ENCODE measurements around the gene PCDHB4. TPM values are rescaled to one million over a fixed set of nuclear protein-coding genes. Genes with fewer than 3 reads are reported as not detected.

PCDHB4 gene
- total RNA-seq (2012; rRNA removed) (under 0.01 TPM in 1 of 2 replicates, not detected in the other), polyA plus RNA-seq (2012; rRNA removed) (0.03 and 0.06 TPM in 2 replicates), Bru-seq, nascent RNA (percentile 30 among the genes with signal in this experiment), BruChase-seq, experiment 1, labeled RNA remaining after a 6-hour chase (percentile 36 among the genes with signal in this experiment), BruChase-seq, experiment 2, labeled RNA remaining after a 2-hour chase (percentile 33 among the genes with signal in this experiment)
- polyA plus RNA-seq (2012; cell fraction: cytosol; rRNA removed): 0.05 TPM in 1 of 2 replicates, not detected in the other
- polyA plus RNA-seq (2012; cell fraction: nucleus; rRNA removed; ENCODE audit: low replicate concordance): 0.09 and 0.21 TPM in 2 replicates
- long read RNA-seq: 0 reads

DNA sequence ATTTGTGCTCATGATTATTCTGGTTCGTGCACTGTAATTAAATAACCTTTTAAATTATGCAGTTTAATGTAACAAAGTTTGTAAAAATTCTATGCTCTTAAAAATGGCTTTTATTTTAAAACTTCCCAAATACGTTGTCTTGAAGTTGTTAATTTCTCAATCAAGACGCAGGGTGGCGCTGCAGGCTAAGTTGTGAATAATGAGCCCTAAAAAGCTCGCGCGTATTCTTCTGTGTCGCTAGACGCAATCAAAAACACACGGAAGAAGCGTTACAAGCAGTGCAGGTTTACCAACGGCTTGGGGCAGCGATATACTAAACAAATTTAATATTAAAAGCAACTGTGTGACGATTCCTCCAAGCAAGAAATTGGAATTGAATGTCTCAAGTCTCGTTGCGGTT, at the start of gene PCDHB4:
TSS of gene PCDHB4 (plus strand) at position 256 of the 400 bp plus-strand sequence. CDS start 181 bp downstream, outside the sequence.
- no peaks in the 10 kb centered on the region for H3K36me3 ChIP-seq (ENCODE audit: control insufficient read depth, insufficient read depth, low read length)
- no peak within 1 kb of the TSS for H4K5ac ChIP-seq (ENCODE audit: low read depth, low read length)
- H2AK5ac ChIP-seq (ENCODE audit: low read depth, low read length): no peak within 1 kb of the TSS
- intact Hi-C loops (cut with micrococcal nuclease) (no loop called here), in situ Hi-C loops (cut with MboI; ENCODE audit: low sequenced_read_pairs) (no loop called here), dilution Hi-C loops (cut with HindIII; ENCODE audit: low sequenced_read_pairs, unreplicated experiment) (no loop called here)
- H2AK9ac ChIP-seq (replicated peaks; ENCODE audit: low read depth, low read length, poor library complexity): no peak within 1 kb of the TSS
- BruUV-seq (replicated peaks): no TSS peak
- no peak within 1 kb of the TSS for H3K56ac ChIP-seq (ENCODE audit: extremely low read depth, insufficient read depth, low read length)
- H3K9ac ChIP-seq (ENCODE audit: low read depth, low read length): no peak within 1 kb of the TSS
- no peak within 1 kb of the TSS for H3K27ac ChIP-seq (ENCODE audit: insufficient read depth, low read length)
- no peaks in the 10 kb centered on the region for H3K4me1 ChIP-seq (ENCODE audit: control insufficient read depth, insufficient read depth, low read length)
- no peak within 1 kb of the TSS for H3K4ac ChIP-seq (ENCODE audit: low read depth, low read length)
- TF ChIP-seq SMC3 (IDR thresholded peaks at IDR 0.05; ENCODE audit: low read depth, low read length) (no peak), FOS (IDR thresholded peaks at IDR 0.05; ENCODE audit: low read depth, low read length) (no peak)
- TF ChIP-seq, protein P1, sequence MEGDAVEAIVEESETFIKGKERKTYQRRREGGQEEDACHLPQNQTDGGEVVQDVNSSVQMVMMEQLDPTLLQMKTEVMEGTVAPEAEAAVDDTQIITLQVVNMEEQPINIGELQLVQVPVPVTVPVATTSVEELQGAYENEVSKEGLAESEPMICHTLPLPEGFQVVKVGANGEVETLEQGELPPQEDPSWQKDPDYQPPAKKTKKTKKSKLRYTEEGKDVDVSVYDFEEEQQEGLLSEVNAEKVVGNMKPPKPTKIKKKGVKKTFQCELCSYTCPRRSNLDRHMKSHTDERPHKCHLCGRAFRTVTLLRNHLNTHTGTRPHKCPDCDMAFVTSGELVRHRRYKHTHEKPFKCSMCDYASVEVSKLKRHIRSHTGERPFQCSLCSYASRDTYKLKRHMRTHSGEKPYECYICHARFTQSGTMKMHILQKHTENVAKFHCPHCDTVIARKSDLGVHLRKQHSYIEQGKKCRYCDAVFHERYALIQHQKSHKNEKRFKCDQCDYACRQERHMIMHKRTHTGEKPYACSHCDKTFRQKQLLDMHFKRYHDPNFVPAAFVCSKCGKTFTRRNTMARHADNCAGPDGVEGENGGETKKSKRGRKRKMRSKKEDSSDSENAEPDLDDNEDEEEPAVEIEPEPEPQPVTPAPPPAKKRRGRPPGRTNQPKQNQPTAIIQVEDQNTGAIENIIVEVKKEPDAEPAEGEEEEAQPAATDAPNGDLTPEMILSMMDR (conservative IDR thresholded peaks at IDR 0.05; ENCODE audit: low read depth, low read length): 0 out of 2 replicates have a peak, but pooled peaks have one; percentile 7
- no peak within 1 kb of the TSS for H3K4me2 ChIP-seq (ENCODE audit: low read depth, low read length)
- H2BK15ac ChIP-seq (ENCODE audit: low read depth, low read length): no peak within 1 kb of the TSS
- H3K9me1 ChIP-seq (ENCODE audit: insufficient read depth, low read length): no peaks in the 10 kb centered on the region
- no peak for ATAC-seq (ENCODE audit: low read depth)
- H3K14ac ChIP-seq (replicated peaks; ENCODE audit: low read depth, low read length): no peak within 1 kb of the TSS
- CTCF ChIA-PET: interaction anchor here (1.0 to 1.1 kb wide), 2 partner anchors 10 to 37 kb away, joined by 3 to 4 read pairs; no protein-coding TSS in a partner anchor
- H4K91ac ChIP-seq (ENCODE audit: insufficient read depth, low read depth, low read length): no peak within 1 kb of the TSS
- H3K27me3 ChIP-seq (ENCODE audit: control insufficient read depth, insufficient read depth, low read length): no peaks in the 10 kb centered on the region
- H2BK5ac ChIP-seq (ENCODE audit: low read depth, low read length, poor library complexity, severe bottlenecking): no peak within 1 kb of the TSS
- H4K20me1 ChIP-seq (ENCODE audit: insufficient read depth, low read length): no peaks in the 10 kb centered on the region
- H2BK20ac ChIP-seq (ENCODE audit: low read depth, low read length): no peak within 1 kb of the TSS
- H3K23ac ChIP-seq (ENCODE audit: low read depth, low read length): no peak within 1 kb of the TSS
- no peak within 1 kb of the TSS for H2AFZ ChIP-seq (replicated peaks; ENCODE audit: low read length, poor library complexity)
- H3K18ac ChIP-seq (ENCODE audit: low read depth, low read length): no peak within 1 kb of the TSS
- POLR2A ChIA-PET (ENCODE audit: unreplicated experiment): no interaction called here
- no peaks in the 10 kb centered on the region for H3K79me1 ChIP-seq (ENCODE audit: low read depth in 1 of 2, low read length in 2 of 2)
- WGBS, 2 experiments (ENCODE audit: extremely low coverage in 2 of 2, insufficient read length in 1 of 2): no CpG with 5 or more reads among the region's 16 CpGs
- no peak within 1 kb of the TSS for H3K4me3 ChIP-seq (ENCODE audit: insufficient read depth, low read depth, low read length)
- no peak within 1 kb of the TSS for H2BK120ac ChIP-seq (ENCODE audit: low read depth, low read length)
- H3K9me3 ChIP-seq (ENCODE audit: control insufficient read depth, insufficient read depth, low read length): peaks cover 12% of the 10 kb centered on the region
- H4K8ac ChIP-seq (ENCODE audit: low read depth in 2 of 2, low read length in 2 of 2): no peak within 1 kb of the TSS
- no peak for DNase-seq
